ELR (cell line): Measurements from ENCODE around the gene STYXL2.
A peak's percentile ranks its signal among the peaks of the same experiment; 100 is the strongest.

Source experiments
- DNase-seq: peaks from one replicate; pipeline ENCODE4 v3.0.0-alpha.2; 2015; ENCODE audit warnings: low read depth

Gene STYXL2

DNA sequence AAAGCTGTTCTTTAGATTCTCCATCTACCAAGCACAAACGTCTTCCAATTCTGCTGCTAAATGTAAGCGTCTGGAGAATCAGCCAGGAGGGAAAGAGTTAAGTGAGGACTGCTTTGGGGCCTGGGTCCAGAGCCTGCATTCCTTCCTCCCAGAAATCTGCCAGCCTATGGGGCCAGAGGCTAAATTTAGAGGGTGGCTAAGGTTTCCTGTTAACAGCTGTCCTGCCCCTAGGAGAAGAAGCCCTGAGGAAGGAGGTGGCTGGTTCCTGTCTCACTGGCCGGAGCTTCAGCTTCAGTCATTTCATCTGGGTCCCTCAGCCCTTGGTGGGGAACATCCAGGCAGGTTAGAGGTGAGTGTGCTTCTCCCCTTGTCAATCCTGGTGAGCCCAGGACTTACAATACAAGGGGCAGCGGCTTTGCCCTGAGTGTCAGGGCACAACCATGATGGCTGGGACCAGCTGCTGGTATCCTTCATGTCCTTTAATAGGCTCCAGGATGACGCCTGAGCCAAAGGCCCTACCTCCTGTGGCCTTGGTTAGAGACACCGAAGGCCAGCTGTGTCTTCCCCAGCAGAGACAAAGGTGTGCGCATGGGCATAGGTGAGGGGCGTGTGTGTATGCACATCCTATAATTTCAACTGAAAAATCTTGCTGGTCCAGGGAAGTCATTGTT, at the start of gene STYXL2:
Gene STYXL2, plus strand, starts transcription at position 230 of the 671 bp plus-strand sequence. CDS start 775 bp downstream, outside the sequence.
- DNase-seq, result no peak

- no peak for DNase-seq
Measured at GRCh38 chr1:167051907-167052306, 42.0 kb upstream of the STYXL2 start.

GRCh38 chr1:167052389-167052788, 41.5 kb upstream of the STYXL2 start:
- DNase-seq, result peak; percentile 37

DNA sequence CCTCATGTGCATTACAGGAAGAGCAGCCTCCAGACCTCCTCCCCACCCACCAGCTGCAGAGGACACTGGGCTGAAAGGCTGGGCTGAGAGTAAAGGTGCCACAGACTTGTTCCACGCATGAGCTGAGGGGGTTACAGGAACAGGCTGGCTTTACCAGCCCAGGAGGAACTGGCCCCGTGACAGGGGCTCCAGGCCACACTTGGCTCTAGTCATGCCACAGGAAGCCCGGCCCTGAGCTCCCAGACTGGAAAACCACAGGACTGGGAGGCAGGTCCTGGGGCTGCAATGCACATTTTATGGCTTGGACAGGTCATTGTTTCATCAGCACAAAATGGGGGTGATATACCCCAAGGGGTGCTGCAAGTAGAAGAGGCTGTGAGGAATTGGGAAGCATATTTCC, 39.3 kb upstream of the STYXL2 start:
- peak; percentile 14 for DNase-seq

- DNase-seq, result peak; percentile 6
Measured at GRCh38 chr1:167054946-167055630, 38.8 kb upstream of the STYXL2 start.

DNA sequence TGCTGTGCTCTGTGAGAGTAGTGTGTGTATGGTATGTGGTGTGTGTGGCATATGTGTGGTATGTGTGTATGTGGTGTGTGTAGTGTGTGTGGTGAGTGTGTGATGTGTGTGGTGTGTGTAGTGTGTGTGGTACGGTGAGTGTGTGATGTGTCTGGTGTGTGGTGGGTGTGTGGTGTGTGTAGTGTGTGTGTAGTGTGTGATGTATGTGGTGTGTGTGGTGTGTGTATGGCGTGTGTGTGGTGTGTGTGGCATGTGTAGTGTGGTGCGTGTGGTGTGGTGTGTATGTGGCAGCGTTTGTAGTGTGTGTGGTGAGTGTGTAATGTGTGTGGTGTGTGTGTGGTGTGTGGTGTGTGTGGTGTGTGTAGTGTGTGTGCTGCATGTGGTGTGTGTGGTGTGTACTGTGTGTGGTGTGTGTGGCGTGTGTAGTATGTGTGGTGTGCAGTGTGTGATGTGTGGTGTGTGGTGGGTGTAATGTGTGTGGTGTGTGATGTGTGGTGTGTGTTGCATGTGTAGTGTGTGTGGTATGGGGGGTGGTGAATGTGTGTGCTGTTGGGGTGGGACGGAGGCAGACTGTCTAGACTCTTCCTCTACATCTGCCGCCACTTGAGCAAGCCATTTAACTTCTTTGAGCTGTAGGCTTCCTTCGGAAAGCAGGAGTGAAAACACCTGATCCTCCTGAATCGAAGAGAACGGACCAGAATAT, 37.2 kb upstream of the STYXL2 start:
- DNase-seq, result no peak

- DNase-seq, result peak; percentile 58
Measured at GRCh38 chr1:167057241-167057688, 36.6 kb upstream of the STYXL2 start.

DNA sequence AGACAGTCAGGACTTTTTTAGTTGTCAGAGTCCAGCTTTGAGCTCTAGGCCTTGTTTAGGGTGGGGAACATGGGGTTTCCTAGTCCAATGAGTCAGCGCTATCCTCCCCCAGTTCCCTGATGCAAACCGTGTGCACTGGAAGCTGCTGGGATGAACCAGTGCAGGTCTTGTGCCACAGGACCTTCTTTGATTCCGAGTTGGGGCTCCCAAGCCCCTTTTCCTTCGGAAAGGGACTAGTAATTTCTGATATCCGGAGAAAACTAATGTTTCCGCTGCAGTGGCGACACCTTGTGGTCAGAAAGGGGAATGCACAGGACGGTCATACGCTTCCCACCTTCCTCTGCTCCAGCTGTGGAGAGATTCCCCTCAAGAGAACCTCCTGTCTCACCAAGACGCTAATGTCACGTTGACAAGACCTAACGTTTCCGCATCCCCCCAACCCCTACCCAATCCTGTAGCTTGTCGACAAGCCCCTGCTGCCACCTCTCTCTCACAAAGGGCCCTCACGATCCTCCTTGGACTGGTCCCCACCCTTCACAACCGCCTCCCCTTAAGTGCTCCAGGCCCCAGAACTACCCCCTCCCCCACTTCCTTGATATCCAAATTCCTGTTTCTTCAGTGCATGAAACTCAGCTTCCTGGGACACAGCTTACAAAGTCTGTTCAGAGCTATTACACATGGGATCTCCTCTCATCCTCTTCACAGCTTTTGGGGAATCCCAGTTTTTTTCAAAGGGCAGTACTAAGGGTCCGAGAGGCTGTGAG, 34.6 kb upstream of the STYXL2 start:
- DNase-seq, result peak; percentile 71

- DNase-seq, result no peak
Measured at GRCh38 chr1:167059809-167060107, 34.1 kb upstream of the STYXL2 start.

DNA sequence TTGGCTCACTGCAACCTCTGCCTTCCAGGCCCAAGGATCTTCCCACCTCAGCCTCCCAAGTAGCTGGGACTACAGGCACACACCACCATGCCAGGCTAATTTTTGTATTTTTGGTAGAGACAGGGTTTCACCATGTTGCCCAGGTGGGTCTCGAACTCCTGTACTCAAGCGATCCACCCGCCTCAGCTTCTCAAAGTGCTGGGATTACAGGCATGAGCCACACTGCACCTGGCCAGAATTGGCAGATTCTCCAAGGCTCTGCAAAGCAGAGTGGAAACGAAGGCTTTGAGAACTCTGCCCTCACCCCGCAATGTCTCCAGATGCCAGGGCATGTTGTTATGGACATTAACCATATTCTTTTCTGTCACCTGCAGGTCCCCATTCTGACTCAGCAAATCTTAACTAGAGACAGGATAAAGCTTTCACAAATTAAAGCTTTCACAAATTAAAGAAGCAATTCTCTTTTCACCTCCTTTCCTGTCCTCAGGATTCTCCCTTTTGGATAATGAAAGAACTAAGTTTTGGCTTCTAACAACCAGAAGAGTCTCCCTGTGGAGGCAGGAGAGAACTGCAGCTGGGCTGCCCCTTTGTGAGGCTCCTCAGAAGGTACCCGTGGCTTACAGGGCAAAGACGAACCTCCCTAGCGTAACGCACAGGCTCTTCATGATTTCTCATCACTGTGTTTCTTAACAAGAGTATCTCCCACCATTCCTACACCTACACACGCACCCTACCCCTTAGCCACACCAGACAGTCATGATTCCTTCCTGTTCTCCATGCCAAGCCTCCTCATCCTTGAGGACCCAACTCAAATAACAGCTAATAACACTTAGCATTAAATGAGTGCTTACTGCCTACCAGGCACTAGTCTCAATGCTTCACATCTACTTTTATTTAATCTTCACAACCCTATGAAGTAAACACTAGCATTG, 33.5 kb upstream of the STYXL2 start:
- peak; percentile 38 for DNase-seq

DNA sequence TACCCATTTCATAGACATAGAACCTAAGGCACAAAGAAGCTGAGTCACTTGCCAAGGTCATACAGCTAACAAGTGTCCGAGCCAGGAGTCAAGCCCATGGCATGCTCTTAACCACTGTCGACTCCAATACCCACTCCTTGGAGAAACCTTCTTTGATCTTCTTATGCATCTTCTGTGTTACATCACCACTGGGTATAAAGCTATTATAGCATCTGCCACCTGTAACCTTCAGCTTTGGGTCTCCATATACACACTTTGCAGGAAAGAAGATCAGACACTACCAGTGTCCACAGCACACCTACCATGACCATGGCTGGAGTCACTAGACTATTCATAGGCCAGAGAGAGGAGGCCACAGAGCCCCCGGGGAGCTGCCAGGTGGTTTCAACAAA, 32.8 kb upstream of the STYXL2 start:
- no peak for DNase-seq

GRCh38 chr1:167064621-167065020, 29.3 kb upstream of the STYXL2 start:
- DNase-seq, result no peak

DNA sequence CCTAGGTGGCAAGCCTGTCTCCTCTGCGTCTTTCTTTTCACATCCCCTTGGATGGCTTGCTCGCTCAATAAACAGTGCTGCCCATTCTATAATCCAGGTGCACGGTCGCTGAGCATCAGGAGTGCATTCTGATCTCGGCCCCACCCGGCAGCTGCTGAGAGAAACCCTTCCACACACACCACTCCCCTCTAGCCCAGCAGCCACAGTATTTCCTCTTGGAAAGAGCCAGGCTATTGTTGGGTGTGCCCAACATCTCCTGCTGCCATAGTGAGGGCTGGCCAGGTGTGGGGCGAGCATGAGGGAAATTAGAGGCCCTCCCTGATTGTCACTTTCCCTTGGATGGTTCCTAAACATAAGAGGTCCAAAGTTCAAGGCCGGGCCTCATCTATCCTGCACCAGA, 28.4 kb upstream of the STYXL2 start:
- DNase-seq, result no peak

DNA sequence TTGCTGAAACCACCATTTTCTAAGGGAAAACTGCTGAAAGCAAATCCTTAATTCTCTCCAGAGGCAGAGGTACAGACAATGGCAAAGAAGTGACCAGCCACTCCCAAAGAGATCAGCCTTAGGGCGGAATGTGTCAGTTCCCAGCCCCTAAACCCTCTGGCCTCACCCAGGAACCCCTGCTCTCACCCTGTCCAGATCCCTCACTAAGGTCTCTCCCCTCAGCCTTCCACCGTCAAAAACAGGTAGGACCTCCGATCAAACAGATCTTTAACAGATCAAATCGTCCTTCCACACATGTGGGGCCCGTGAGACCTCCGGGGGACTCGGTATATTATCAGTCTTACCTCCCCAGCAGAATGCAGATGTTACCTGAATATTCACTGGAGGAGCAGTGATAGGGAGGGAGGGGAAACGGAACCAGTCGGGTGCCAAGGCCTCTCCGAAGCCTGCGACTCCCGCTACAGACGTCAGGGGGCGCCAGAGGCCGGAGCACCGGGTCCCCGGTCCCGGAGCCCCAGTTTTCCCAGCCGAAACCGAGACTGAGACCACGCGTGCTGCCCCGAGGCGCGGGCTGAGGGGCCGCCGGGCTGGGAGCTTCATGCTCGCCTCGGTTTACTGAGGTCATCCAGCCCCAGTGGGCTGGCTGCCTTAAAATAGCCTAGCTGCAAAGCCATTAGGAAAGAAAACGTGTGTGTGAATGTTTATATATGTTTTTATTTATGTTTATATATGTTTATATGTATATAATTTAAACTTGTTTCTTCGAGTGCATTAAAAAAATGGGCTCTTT, 27.3 kb upstream of the STYXL2 start:
- peak; percentile 67 for DNase-seq

GRCh38 chr1:167067904-167068303, 26.0 kb upstream of the STYXL2 start:
- DNase-seq, result no peak

DNA sequence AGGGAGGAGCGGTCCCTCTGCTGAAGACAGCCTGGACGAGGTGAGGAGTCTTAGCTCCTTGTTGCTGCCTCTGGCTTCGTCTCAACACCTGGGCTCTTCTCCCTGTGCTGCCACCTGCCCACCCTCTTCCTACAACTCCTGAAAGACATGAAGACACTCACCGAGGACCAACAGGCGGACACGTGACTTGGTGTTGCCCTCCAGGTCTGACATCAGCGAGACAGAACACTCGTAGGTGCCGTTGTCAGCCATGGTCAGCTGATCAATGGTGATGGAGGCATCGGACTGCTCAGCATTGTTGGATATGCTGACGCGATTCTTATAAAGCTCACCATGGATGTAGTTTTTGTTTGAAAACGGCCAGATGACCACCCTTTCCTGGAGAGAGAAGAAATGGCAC, 25.1 kb upstream of the STYXL2 start:
- DNase-seq, result no peak

DNA sequence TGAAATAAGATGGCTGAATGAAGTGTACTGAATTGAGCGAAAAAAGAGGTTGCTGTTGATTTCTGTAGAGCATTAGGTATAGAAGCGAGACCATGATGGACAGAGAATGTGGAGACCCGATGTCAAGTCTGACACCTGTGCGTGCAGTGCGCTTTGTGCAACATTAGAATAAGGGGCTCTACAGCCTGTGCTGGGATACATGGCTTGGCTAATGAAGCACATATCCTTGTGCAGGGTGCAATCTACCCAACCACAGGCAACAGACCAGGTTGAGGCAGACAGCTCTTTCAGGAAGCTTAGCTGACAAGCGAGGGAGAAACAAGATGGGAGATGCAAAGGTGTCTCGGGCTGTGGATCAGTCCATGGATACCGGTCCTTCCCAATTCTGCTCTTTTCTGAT, 22.6 kb upstream of the STYXL2 start:
- no peak for DNase-seq

- DNase-seq, result no peak
Measured at GRCh38 chr1:167076136-167076710, 17.7 kb upstream of the STYXL2 start.

GRCh38 chr1:167077128-167077867, 16.6 kb upstream of the STYXL2 start:
- DNase-seq, result no peak

DNA sequence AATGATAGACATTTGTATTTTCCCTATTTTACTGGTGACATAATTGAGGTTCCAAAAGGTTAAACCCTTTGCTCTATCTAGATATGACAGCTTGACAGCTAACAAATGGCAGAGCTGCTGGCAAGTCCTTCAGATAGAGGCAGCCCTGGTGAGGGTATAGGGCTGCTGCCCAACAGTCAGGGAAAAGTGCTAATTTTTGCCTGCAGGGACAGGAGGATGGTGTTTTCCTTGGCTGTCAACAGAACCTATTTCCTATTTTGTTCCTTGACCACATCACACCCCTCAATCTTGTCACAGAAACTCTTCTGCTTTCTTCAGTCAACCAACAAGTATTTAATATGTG, 16.0 kb upstream of the STYXL2 start:
- DNase-seq, result no peak
